SK-N-SH (cell line): Measurements from ENCODE around the gene PHACTR4. TPM values are rescaled to one million over a fixed set of nuclear protein-coding genes. Genes with fewer than 3 reads are reported as not detected.

Source experiments
- CTCF ChIA-PET: fragments of 300-600, 350-600 bp; formaldehyde crosslinking; extraction: SDS; loops from one replicate; lab custom pipeline; 2021; lab: Yijun Ruan, JAX
- POLR2A ChIA-PET: fragments of 350-600 bp; sonication (Branson Sonifier 250); formaldehyde crosslinking; extraction: SDS; loops from one replicate; lab custom pipeline; 2020; ENCODE audit warnings: antibody characterized with exemption, inconsistent platforms; lab: Yijun Ruan, JAX
- DNase-seq: peaks from one replicate; pipeline ENCODE4 v3.0.0; 2012
- H2AFZ ChIP-seq: fragments of 200-600 bp; sonication (generic); 2 replicates; pipeline ENCODE4 v1.8.1; 2016; ENCODE audit warnings: antibody characterized with exemption, mild to moderate bottlenecking, low read depth
- H3F3A ChIP-seq: fragments of 200-600 bp; sonication (generic); replicated peaks from 2 replicates; pipeline ENCODE3; 2016; ENCODE audit warnings: antibody characterized with exemption, mild to moderate bottlenecking; ENCODE audit not compliant: insufficient read depth
- H3K27ac ChIP-seq, 2 experiments: fragments of 200-500 bp in 1 of 2; fragments of 200-600 bp in 1 of 2; sonication (Bioruptor generic) in 1 of 2; sonication (generic), shearing (Covaris generic) in 1 of 2; 2 replicates each; pipeline versions ENCODE4 v1.5.1 to v1.6.1; 2014 to 2016; ENCODE audit warnings: low read depth in 2 of 2, inconsistent platforms in 1 of 2, low read length in 1 of 2, mild to moderate bottlenecking in 1 of 2, mixed read lengths in 1 of 2
- H3K27me3 ChIP-seq: fragments of 200-600 bp; sonication (generic), shearing (Covaris generic); 2 replicates; pipeline ENCODE4 v1.6.1; 2016; ENCODE audit warnings: mixed run types; ENCODE audit not compliant: insufficient read depth
- H3K36me3 ChIP-seq, 2 experiments: fragments of 200-500 bp in 1 of 2; fragments of 200-600 bp in 1 of 2; sonication (Bioruptor generic) in 1 of 2; sonication (generic) in 1 of 2; replicated peaks in 1 of 2; 2 replicates each; pipeline versions ENCODE3 to v1.5.1; 2014 to 2016; ENCODE audit warnings: low read length in 1 of 2, mild to moderate bottlenecking in 1 of 2; ENCODE audit not compliant: insufficient read depth in 2 of 2, control insufficient read depth in 1 of 2
- H3K4me1 ChIP-seq, 2 experiments: fragments of 200-500 bp in 1 of 2; fragments of 200-600 bp in 1 of 2; sonication (Bioruptor generic) in 1 of 2; sonication (generic), shearing (Covaris generic) in 1 of 2; 2 replicates each; pipeline versions ENCODE4 v1.5.1 to v1.6.1; 2014 to 2016; ENCODE audit warnings: low read depth in 1 of 2, low read length in 1 of 2, mixed run types in 1 of 2; ENCODE audit not compliant: insufficient read depth in 2 of 2, control insufficient read depth in 1 of 2
- H3K4me2 ChIP-seq: fragments of 200-600 bp; sonication (generic), shearing (Covaris generic); 2 replicates; pipeline ENCODE4 v1.6.1; 2017; ENCODE audit warnings: mixed run types
- H3K4me3 ChIP-seq, 2 experiments: fragments of 200-500 bp in 1 of 2; fragments of 200-600 bp in 1 of 2; sonication (Bioruptor generic) in 1 of 2; sonication (generic), shearing (Covaris generic) in 1 of 2; 2 replicates each; pipeline versions ENCODE4 v1.5.1 to v1.8.1; 2014 to 2016; ENCODE audit warnings: low read depth in 2 of 2, inconsistent platforms in 1 of 2, low read length in 1 of 2, mild to moderate bottlenecking in 1 of 2, mixed read lengths in 1 of 2, moderate library complexity in 1 of 2
- H3K79me2 ChIP-seq: fragments of 200-600 bp; sonication (generic); 2 replicates; pipeline ENCODE4 v1.8.1; 2017; ENCODE audit warnings: mild to moderate bottlenecking; ENCODE audit not compliant: insufficient read depth
- H3K9ac ChIP-seq: fragments of 200-600 bp; sonication (generic); 2 replicates; pipeline ENCODE4 v1.6.1; 2017; ENCODE audit warnings: mixed run types
- H3K9me2 ChIP-seq: fragments of 200-600 bp; sonication (generic); 2 replicates; pipeline ENCODE4 v1.6.1; 2017; ENCODE audit warnings: mixed run types
- H3K9me3 ChIP-seq: fragments of 200-600 bp; sonication (generic); 2 replicates; pipeline ENCODE4 v1.6.1; 2017; ENCODE audit warnings: mixed run types, mild to moderate bottlenecking, moderate library complexity
- H4K20me1 ChIP-seq: fragments of 200-600 bp; sonication (generic); 2 replicates; pipeline ENCODE4 v1.6.1; 2017; ENCODE audit warnings: mild to moderate bottlenecking, mixed run types; ENCODE audit not compliant: insufficient read depth
- CHD2 ChIP-seq: fragments of 150-350 bp; IDR thresholded peaks from 2 replicates; pipeline ENCODE4 v1.6.1; 2018; ENCODE audit warnings: low read length; ENCODE audit not compliant: partially characterized antibody
- EZH2phosphoT487 ChIP-seq: fragments of 200-600 bp; sonication (generic); IDR thresholded peaks from 2 replicates; pipeline ENCODE4 v1.6.1; 2017; ENCODE audit warnings: low read depth, mixed run types, mild to moderate bottlenecking, antibody characterized with exemption, moderate library complexity, borderline replicate concordance
- MEF2A ChIP-seq: IDR thresholded peaks from 2 replicates; pipeline ENCODE4 v1.4.0; 2012; ENCODE audit warnings: low read depth, borderline replicate concordance
- MXI1 ChIP-seq: IDR thresholded peaks from 2 replicates; pipeline ENCODE4 v1.6.1; 2012; ENCODE audit warnings: mild to moderate bottlenecking, low read depth, low read length, improper control_type of control experiment
- NFIC ChIP-seq: IDR thresholded peaks from 2 replicates; pipeline ENCODE4 v1.4.0; 2012; ENCODE audit warnings: borderline replicate concordance
- NRF1 ChIP-seq: IDR thresholded peaks from 2 replicates; pipeline ENCODE4 v1.6.1; 2012; ENCODE audit warnings: low read depth, mild to moderate bottlenecking, low read length
- RAD21 ChIP-seq: IDR thresholded peaks from 2 replicates; pipeline ENCODE4 v1.6.1; 2012; ENCODE audit warnings: mild to moderate bottlenecking, low read length
- RXRA ChIP-seq: IDR thresholded peaks from 2 replicates; pipeline ENCODE4 v1.4.0; 2012; ENCODE audit warnings: low read depth, mild to moderate bottlenecking, borderline replicate concordance
- TAF1 ChIP-seq: IDR thresholded peaks from 2 replicates; pipeline ENCODE4 v1.6.1; 2012; ENCODE audit warnings: low read depth, mild to moderate bottlenecking, low read length, moderate library complexity, borderline replicate concordance
- TCF12 ChIP-seq: IDR thresholded peaks from 2 replicates; pipeline ENCODE4 v1.4.0; 2012
- TEAD4 ChIP-seq: IDR thresholded peaks from 2 replicates; pipeline ENCODE4 v1.4.0; 2012; ENCODE audit warnings: mild to moderate bottlenecking, borderline replicate concordance; ENCODE audit not compliant: insufficient read depth
- WGBS: methylation state at CpG from one replicate; pipeline ENCODE4 v1.1.6; 2017; ENCODE audit warnings: low lambda C conversion rate; 5-methylcytosine and 5-hydroxymethylcytosine counted together
- polyA plus RNA-seq, 3 experiments: library from polyadenylated mRNA; depleted of rRNA; stranded (reverse); fragments of >200 nt; gene quantifications; 2 replicates each; pipeline ENCODE4 v1.2.3, GENCODE V29; 2012
- TF ChIP-seq, protein P1 (sequence below): IDR thresholded peaks from 2 replicates; pipeline ENCODE4; 2012

The PHACTR4 gene
- polyA plus RNA-seq, 1 of the 3 experiments (the other 2 are of a cell fraction) = 9.8 TPM

DNA sequence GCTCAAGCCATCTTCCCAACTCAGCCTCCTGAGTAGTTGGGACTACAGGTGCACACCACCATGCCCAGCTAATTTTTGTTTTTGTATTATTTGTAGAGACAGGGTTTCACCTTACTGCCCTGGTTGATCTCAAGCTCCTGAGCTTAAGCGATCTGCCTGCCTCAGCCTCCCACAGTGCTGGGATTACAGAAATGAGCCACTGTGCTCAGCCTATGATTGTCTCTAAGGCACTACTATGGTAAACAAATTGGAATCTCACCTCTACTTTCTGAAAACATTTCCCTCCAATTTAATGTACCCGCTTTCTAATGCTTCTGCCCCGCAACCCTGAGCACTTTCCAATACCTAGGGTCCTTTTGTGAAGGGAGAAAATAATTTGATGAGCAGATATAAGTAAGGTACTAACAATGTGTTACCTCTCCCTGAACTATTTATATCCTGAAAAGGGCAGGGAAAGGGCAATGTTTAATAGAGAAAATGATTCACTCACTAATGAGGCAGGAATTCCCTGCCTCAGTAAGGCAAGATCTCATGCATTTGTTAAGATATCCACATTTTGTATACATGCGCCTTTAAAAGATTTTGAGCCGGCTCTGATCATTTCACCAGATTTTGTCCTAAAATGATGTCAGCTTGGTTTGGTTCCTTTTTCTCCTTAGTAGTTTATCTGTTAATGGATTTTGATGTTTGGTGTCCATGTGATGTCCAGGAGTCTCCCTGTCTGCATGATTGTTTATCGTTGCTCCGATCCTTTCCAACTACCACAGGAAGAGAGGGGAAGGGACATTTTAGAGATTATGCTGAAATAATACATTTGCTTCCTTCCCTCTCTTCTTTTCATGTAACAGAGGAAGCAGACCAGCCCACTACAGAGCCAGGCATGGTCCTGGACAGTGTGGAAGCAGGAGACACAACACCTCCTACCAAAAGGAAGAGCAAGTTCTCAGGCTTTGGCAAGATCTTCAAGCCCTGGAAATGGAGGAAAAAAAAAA, 89.0 kb downstream of the PHACTR4 start:
- Histone ChIP-seq H3F3A (peaks cover 27% of the 10 kb centered on the region), H3K79me2 (peaks cover 40% of the 10 kb centered on the region), H3K9me2 (no peaks in the 10 kb centered on the region), H2AFZ (no peak overlapping the region), H3K27ac (peak overlapping the region; percentile 20 to 52; a peak in 3 of 4 replicates), H3K36me3 (peaks cover 0 to 14% of the 10 kb centered on the region in 2 experiments), H4K20me1 (no peaks in the 10 kb centered on the region), H3K27me3 (no peaks in the 10 kb centered on the region), H3K4me2 (peak overlapping the region; percentile 45; the same call in 1 of the 2 replicates), H3K4me3 (0 out of 4 replicates have a peak overlapping the region, but pooled peaks of 1 of the 2 experiments have one; percentile 20), H3K4me1 (peaks cover 3 to 24% of the 10 kb centered on the region in 2 experiments), H3K9me3 (no peaks in the 10 kb centered on the region), H3K9ac (peak overlapping the region; percentile 5; the same call in 1 of the 2 replicates)
- WGBS = 66% methylated on average over 7 of the region's 7 CpGs
- TF ChIP-seq NFIC = no peak
- TF ChIP-seq TAF1 = no peak
- TF ChIP-seq RAD21 = no peak
- TF ChIP-seq CHD2 = no peak
- TF ChIP-seq TCF12 = no peak
- TF ChIP-seq TEAD4 = no peak
- TF ChIP-seq RXRA = peak; percentile 31; the same call in 1 of the 2 replicates
- no peak for TF ChIP-seq MXI1
- TF ChIP-seq, protein P1, sequence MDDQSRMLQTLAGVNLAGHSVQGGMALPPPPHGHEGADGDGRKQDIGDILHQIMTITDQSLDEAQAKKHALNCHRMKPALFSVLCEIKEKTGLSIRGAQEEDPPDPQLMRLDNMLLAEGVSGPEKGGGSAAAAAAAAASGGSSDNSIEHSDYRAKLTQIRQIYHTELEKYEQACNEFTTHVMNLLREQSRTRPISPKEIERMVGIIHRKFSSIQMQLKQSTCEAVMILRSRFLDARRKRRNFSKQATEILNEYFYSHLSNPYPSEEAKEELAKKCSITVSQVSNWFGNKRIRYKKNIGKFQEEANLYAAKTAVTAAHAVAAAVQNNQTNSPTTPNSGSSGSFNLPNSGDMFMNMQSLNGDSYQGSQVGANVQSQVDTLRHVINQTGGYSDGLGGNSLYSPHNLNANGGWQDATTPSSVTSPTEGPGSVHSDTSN = no peak
- TF ChIP-seq NRF1 = no peak
- 0 out of 2 replicates have a peak, but pooled peaks have one; percentile 21 for TF ChIP-seq MEF2A
- POLR2A ChIA-PET = no interaction called here
- DNase-seq = peak; percentile 35
- CTCF ChIA-PET = interaction anchor here (0.6 kb wide), 1 partner anchor 9 kb away, joined by 3 read pairs; no protein-coding TSS in a partner anchor

DNA sequence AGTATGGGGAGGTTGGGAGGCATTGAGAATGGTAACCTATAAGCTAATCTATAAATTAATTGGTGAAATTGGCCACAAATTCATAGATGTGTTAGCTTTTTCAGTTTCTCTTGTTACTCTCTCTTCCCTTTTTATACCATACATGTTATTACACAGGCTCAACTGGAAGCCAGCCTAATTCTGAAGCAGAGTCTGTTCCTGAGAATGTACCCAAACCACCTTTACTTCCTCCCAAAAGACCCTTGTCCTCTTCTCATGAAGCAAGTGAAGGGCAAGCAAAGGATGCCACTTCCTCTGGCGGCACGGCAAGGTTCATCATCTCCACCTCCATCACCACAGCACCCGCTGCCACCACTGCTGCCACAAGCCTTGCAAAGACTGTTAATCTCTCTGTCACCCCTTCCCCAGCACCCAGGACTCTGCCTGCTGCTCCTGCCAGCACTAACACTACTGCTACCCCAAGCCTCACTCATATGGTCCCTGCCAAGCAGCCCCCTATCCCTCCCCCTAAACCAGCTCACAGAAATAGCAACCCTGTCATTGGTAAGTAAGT, 96.8 kb downstream of the PHACTR4 start:
- Histone ChIP-seq H3K9ac (no peak overlapping the region), H4K20me1 (no peaks in the 10 kb centered on the region), H3K4me2 (no peak overlapping the region), H3K36me3 (peaks cover 11 to 38% of the 10 kb centered on the region in 2 experiments), H3K4me1 (no peaks in the 10 kb centered on the region), H3K27ac (no peak overlapping the region), H3F3A (peaks cover 7% of the 10 kb centered on the region), H3K9me2 (no peaks in the 10 kb centered on the region), H3K9me3 (no peaks in the 10 kb centered on the region), H3K4me3 (no peak overlapping the region), H2AFZ (no peak overlapping the region), H3K27me3 (no peaks in the 10 kb centered on the region), H3K79me2 (peaks cover 5% of the 10 kb centered on the region; the same call in 1 of the 2 replicates)
- DNase-seq = no peak
- ChIA-PET CTCF (interaction anchor here (1.2 to 2.0 kb wide), 2 partner anchors 57 to 106 kb away, joined by 3 to 7 read pairs; no protein-coding TSS in a partner anchor), POLR2A (no interaction called here)
- 97% methylated on average over 3 of the region's 3 CpGs for WGBS
- no peak for TF ChIP-seq EZH2phosphoT487
- TF ChIP-seq CHD2 = no peak
